Measurements from ENCODE around the gene NOD1.

Gene NOD1

GRCh38 chr7:30421647-30422196 lies 56.9 kb downstream of the NOD1 start (continued):
- no peak for TF ChIP-seq ZBTB10 (tag by site-specific recombination; IDR thresholded peaks at IDR 0.05)
- TF ChIP-seq ZNF2 (tag by site-specific recombination; IDR thresholded peaks at IDR 0.05): no peak
- TF ChIP-seq ZBTB8A (tag by site-specific recombination; IDR thresholded peaks at IDR 0.05): no peak
- TF ChIP-seq ZNF600 (tag by site-specific recombination; IDR thresholded peaks at IDR 0.05): no peak
- TF ChIP-seq ZNF776 (tag by site-specific recombination; IDR thresholded peaks at IDR 0.05; ENCODE audit: borderline replicate concordance): no peak
- no peak for TF ChIP-seq HOXD13 (CRISPR knock-in tag; IDR thresholded peaks at IDR 0.05; ENCODE audit: borderline replicate concordance)

DNA sequence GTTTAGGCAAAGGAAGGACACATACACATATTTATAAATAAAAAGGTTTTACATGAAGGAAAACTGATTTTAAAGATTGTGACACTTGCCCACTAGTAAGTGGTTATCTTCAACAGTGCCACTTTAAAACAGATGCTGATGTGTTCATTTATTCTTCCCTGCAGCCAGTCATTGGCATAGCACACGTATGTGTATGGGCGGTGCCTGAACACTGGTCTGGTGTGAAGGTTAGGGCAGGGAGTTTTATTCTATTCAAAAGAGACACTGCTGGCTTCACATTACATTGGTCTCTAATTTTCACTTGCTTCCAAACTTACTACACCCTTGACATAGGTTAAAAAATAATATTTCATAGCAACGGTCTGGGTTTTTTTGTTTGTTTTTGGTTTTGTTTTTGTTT lies 57.9 kb downstream of the NOD1 start:
- POLR2A ChIA-PET: no interaction called here
- H3K4me3 ChIP-seq (ENCODE audit: low read depth, low read length): no peak overlapping the region

More for the DNA sequence above, 57.9 kb downstream of the NOD1 start:
- CTCF ChIA-PET: no interaction called here
- Histone ChIP-seq H3K9me3 (ENCODE audit: control insufficient read depth, insufficient read depth, low read depth, low read length) (no peaks in the 10 kb centered on the region), H3K27ac (ENCODE audit: extremely low read depth, low read depth, low read length) (no peak overlapping the region), H3K36me3 (ENCODE audit: control insufficient read depth in 2 of 2, insufficient read depth in 1 of 2, low read length in 2 of 2) (peaks cover 0 to 4% of the 10 kb centered on the region in 2 experiments; a peak in 1 of 3 replicates), H3K4me1 (ENCODE audit: control insufficient read depth, insufficient read depth, low read length) (no peaks in the 10 kb centered on the region)
- no peak for TF ChIP-seq GLIS2 (tag by site-specific recombination; IDR thresholded peaks at IDR 0.05)
- no peak for TF ChIP-seq ZNF274 (IDR thresholded peaks at IDR 0.05; ENCODE audit: low read length)
- TF ChIP-seq ZNF274 (tag by site-specific recombination; IDR thresholded peaks at IDR 0.05; ENCODE audit: borderline replicate concordance): no peak
- no peak for TF ChIP-seq RBAK (tag by site-specific recombination; IDR thresholded peaks at IDR 0.05)
- TF ChIP-seq ZNF148 (tag by site-specific recombination; IDR thresholded peaks at IDR 0.05; ENCODE audit: borderline replicate concordance): no peak
- TF ChIP-seq, protein P1, sequence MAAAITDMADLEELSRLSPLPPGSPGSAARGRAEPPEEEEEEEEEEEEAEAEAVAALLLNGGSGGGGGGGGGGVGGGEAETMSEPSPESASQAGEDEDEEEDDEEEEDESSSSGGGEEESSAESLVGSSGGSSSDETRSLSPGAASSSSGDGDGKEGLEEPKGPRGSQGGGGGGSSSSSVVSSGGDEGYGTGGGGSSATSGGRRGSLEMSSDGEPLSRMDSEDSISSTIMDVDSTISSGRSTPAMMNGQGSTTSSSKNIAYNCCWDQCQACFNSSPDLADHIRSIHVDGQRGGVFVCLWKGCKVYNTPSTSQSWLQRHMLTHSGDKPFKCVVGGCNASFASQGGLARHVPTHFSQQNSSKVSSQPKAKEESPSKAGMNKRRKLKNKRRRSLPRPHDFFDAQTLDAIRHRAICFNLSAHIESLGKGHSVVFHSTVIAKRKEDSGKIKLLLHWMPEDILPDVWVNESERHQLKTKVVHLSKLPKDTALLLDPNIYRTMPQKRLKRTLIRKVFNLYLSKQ (tag by site-specific recombination; IDR thresholded peaks at IDR 0.05; ENCODE audit: borderline replicate concordance): no peak
- no peak for TF ChIP-seq GLI2 (tag by site-specific recombination; IDR thresholded peaks at IDR 0.05; ENCODE audit: borderline replicate concordance, low read depth)
- no peak for TF ChIP-seq ZNF677 (tag by site-specific recombination; IDR thresholded peaks at IDR 0.05)
- TF ChIP-seq ZBTB20 (tag by site-specific recombination; IDR thresholded peaks at IDR 0.05): no peak
- TF ChIP-seq, protein P2, sequence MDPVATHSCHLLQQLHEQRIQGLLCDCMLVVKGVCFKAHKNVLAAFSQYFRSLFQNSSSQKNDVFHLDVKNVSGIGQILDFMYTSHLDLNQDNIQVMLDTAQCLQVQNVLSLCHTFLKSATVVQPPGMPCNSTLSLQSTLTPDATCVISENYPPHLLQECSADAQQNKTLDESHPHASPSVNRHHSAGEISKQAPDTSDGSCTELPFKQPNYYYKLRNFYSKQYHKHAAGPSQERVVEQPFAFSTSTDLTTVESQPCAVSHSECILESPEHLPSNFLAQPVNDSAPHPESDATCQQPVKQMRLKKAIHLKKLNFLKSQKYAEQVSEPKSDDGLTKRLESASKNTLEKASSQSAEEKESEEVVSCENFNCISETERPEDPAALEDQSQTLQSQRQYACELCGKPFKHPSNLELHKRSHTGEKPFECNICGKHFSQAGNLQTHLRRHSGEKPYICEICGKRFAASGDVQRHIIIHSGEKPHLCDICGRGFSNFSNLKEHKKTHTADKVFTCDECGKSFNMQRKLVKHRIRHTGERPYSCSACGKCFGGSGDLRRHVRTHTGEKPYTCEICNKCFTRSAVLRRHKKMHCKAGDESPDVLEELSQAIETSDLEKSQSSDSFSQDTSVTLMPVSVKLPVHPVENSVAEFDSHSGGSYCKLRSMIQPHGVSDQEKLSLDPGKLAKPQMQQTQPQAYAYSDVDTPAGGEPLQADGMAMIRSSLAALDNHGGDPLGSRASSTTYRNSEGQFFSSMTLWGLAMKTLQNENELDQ (tag by site-specific recombination; IDR thresholded peaks at IDR 0.05; ENCODE audit: low read depth): no peak
- TF ChIP-seq ZBTB44 (tag by site-specific recombination; IDR thresholded peaks at IDR 0.05): no peak
- no peak for TF ChIP-seq ZEB2 (tag by site-specific recombination; IDR thresholded peaks at IDR 0.05)
- TF ChIP-seq ZNF449 (tag by site-specific recombination; IDR thresholded peaks at IDR 0.05): no peak
- TF ChIP-seq HOXC10 (CRISPR knock-in tag; IDR thresholded peaks at IDR 0.05): no peak
- TF ChIP-seq ZNF302 (tag by site-specific recombination; IDR thresholded peaks at IDR 0.05; ENCODE audit: low read depth): no peak
- TF ChIP-seq ZNF10 (tag by site-specific recombination; IDR thresholded peaks at IDR 0.05): no peak
- no peak for TF ChIP-seq HOXA7 (CRISPR knock-in tag; IDR thresholded peaks at IDR 0.05; ENCODE audit: borderline replicate concordance)
- TF ChIP-seq KLF9 (tag by site-specific recombination; IDR thresholded peaks at IDR 0.05; ENCODE audit: low read depth): no peak

Data from HEK293 (cell line).